Psoas muscle (tissue), 8 donors: Measurements from ENCODE around the gene AGPAT4. TPM values are rescaled to one million over a fixed set of nuclear protein-coding genes. Genes with fewer than 3 reads are reported as not detected.

Experiments
- ATAC-seq, 4 donors: fragments of 200-7000 bp; cut with Tn5 transposase; one replicate each; pipeline ENCODE4 v1.9.1; 2020; ENCODE audit warnings: moderate library complexity in 3 of 4, mild to moderate bottlenecking in 2 of 4
- DNase-seq, 2 donors: peaks; one replicate each; pipeline ENCODE4 v3.0.0-alpha.2; 2020
- H3K27ac ChIP-seq: fragments of 200-600 bp; one replicate; pipeline ENCODE4 v1.8.0; 2022
- H3K27me3 ChIP-seq, 3 donors: fragments of 200-600 bp in 1 of 3; one replicate each; pipeline versions ENCODE4 v1.6.1 to v1.8.0; 2013 to 2022; ENCODE audit warnings: low read length in 2 of 3, mild to moderate bottlenecking in 2 of 3, moderate library complexity in 1 of 3; ENCODE audit not compliant: insufficient read depth in 3 of 3
- H3K36me3 ChIP-seq, 2 donors: fragments of 200-600 bp in 1 of 2; one replicate each; pipeline versions ENCODE4 v1.6.1 to v1.8.0; 2013 to 2022; ENCODE audit warnings: low read depth in 1 of 2, mild to moderate bottlenecking in 1 of 2, moderate library complexity in 1 of 2; ENCODE audit not compliant: insufficient read depth in 1 of 2
- H3K4me1 ChIP-seq: fragments of 200-600 bp; one replicate; pipeline ENCODE4 v1.8.0; 2022
- H3K4me3 ChIP-seq: fragments of 200-600 bp; one replicate; pipeline ENCODE4 v1.8.0; 2022; ENCODE audit warnings: mild to moderate bottlenecking
- H3K9me3 ChIP-seq: fragments of 200-600 bp; one replicate; pipeline ENCODE4 v1.8.0; 2022
- CTCF ChIP-seq: fragments of 200-600 bp; IDR thresholded peaks from one replicate; pipeline ENCODE4 v1.8.0; 2022; ENCODE audit warnings: antibody characterized with exemption
- WGBS, 3 donors: extraction: QIAGEN DNeasy Blood & Tissue Kit; methylation state at CpG; one replicate each; pipeline versions ENCODE4 v1.1.6 to v1.1.7; 2013; 5-methylcytosine and 5-hydroxymethylcytosine counted together
- intact Hi-C, 2 donors: fragments of 100-400 bp; cut with DNase I; formaldehyde crosslinking; loops; one replicate each; pipeline versions ENCODE4 v1.11.0 to v1.14.2; 2022
- polyA plus RNA-seq, 3 donors: library from polyadenylated mRNA; stranded (reverse); fragments of 200-250 nt; gene quantifications; one replicate each; pipeline ENCODE4 v1.2.3, GENCODE V29; 2013
- total RNA-seq, 4 donors: library from RNA; stranded (reverse); fragmentation: NEBNext Ultra II Directional in 2 of 4; extraction: Animal tissue kit (Norgen Biotek cat#: 25700) in 2 of 4; gene quantifications; one replicate each; pipeline versions ENCODE4 v1.2.1 to v1.2.4, GENCODE V29; 2021 to 2023
- donor health status: healthy with polysubstance abuse.
- donor health status: DM: no; HTN: no; CAD: no; lungs with moderate emphysema.
- donor health status: Bipolar disorder and iron deficiency.
- donor health status: healthy.
- donor health status: DM: yes; HTN: yes; CAD: no.
- donor health status: DM: no; HTN: no; CAD: no.
- donor health status: DM: no; HTN: no; CAD: no.
- donor health status: DM: yes; HTN: yes; CAD: no.

The AGPAT4 gene
- total and polyA plus RNA-seq, 7 donors = 0.18 to 1.7 (median 0.59) TPM

GRCh38 chr6:161104966-161105365, 168.9 kb downstream of the AGPAT4 start:
- no peak for ATAC-seq
- no peaks in the 10 kb centered on the region for H3K9me3 ChIP-seq
- H3K36me3 ChIP-seq = peaks cover 17 to 92% of the 10 kb centered on the region in 2 donors
- no peak overlapping the region for H3K27ac ChIP-seq
- no peak for DNase-seq
- no peaks in the 10 kb centered on the region for H3K27me3 ChIP-seq
- no peaks in the 10 kb centered on the region for H3K4me1 ChIP-seq
- no peak for TF ChIP-seq CTCF
- intact Hi-C loops = loop anchor here in 1 of 2 donors (10.0 kb wide), 1 partner anchor 270 kb away; no protein-coding TSS in a partner anchor
- no peak overlapping the region for H3K4me3 ChIP-seq

- H3K4me3 ChIP-seq = no peak overlapping the region
- intact Hi-C loops = loop anchor here in 1 of 2 donors (10.0 kb wide), 1 partner anchor 271 kb away; no protein-coding TSS in a partner anchor
- DNase-seq = no peak
- no peak for ATAC-seq
- no peaks in the 10 kb centered on the region for H3K9me3 ChIP-seq
- peaks cover 8 to 91% of the 10 kb centered on the region in 2 donors for H3K36me3 ChIP-seq
- no peak overlapping the region for H3K27ac ChIP-seq
- no peak for TF ChIP-seq CTCF
- 94 to 98% (median 98%) methylated on average over 4 of the region's 4 CpGs for WGBS, 3 donors
- H3K27me3 ChIP-seq = no peaks in the 10 kb centered on the region
- H3K4me1 ChIP-seq = no peaks in the 10 kb centered on the region
Observed at GRCh38 chr6:161103475-161103874, 170.4 kb downstream of the AGPAT4 start.

GRCh38 chr6:161101517-161101916, 172.3 kb downstream of the AGPAT4 start:
- 83 to 88% (median 83%) methylated on average over 7 of the region's 7 CpGs for WGBS, 3 donors
- intact Hi-C loops = loop anchor here in 1 of 2 donors (10.0 kb wide), 1 partner anchor 273 kb away; no protein-coding TSS in a partner anchor
- no peaks in the 10 kb centered on the region for H3K27me3 ChIP-seq
- ATAC-seq (no peak), DNase-seq (no peak)
- peaks cover 0 to 91% of the 10 kb centered on the region in 2 donors for H3K36me3 ChIP-seq
- no peak for TF ChIP-seq CTCF
- H3K27ac ChIP-seq = no peak overlapping the region
- no peak overlapping the region for H3K4me3 ChIP-seq
- no peaks in the 10 kb centered on the region for H3K9me3 ChIP-seq
- H3K4me1 ChIP-seq = no peaks in the 10 kb centered on the region

- no peak overlapping the region for H3K4me3 ChIP-seq
- no peak for TF ChIP-seq CTCF
- no peak for DNase-seq
- H3K27me3 ChIP-seq = no peaks in the 10 kb centered on the region
- no peak overlapping the region for H3K27ac ChIP-seq
- H3K36me3 ChIP-seq = peaks cover 0 to 91% of the 10 kb centered on the region in 2 donors
- H3K9me3 ChIP-seq = no peaks in the 10 kb centered on the region
- WGBS, 3 donors = 82 to 86% (median 84%) methylated on average over 8 of the region's 8 CpGs
- ATAC-seq = no peak
- intact Hi-C loops = loop anchor here in 1 of 2 donors (10.0 kb wide), 1 partner anchor 275 kb away; no protein-coding TSS in a partner anchor
- H3K4me1 ChIP-seq = no peaks in the 10 kb centered on the region
Observed at GRCh38 chr6:161100072-161100471, 173.8 kb downstream of the AGPAT4 start.

GRCh38 chr6:161095916-161096315, 177.9 kb downstream of the AGPAT4 start:
- peaks cover 5 to 93% of the 10 kb centered on the region in 2 donors for H3K36me3 ChIP-seq
- no peaks in the 10 kb centered on the region for H3K27me3 ChIP-seq
- no peak overlapping the region for H3K4me3 ChIP-seq
- intact Hi-C loops = loop anchor here in 1 of 2 donors (10.0 kb wide), 1 partner anchor 161 kb away; no protein-coding TSS in a partner anchor
- H3K27ac ChIP-seq = no peak overlapping the region
- ATAC-seq (no peak), DNase-seq (no peak)
- H3K9me3 ChIP-seq = no peaks in the 10 kb centered on the region
- no peak for TF ChIP-seq CTCF
- no peaks in the 10 kb centered on the region for H3K4me1 ChIP-seq
